Fibroblast of the conjunctiva (primary cell): ENCODE measurements around the gene DTHD1.

Experiments
- DNase-seq: peaks from one replicate; pipeline ENCODE4 v3.0.0-alpha.2; 2010; ENCODE audit warnings: low read depth

DTHD1 gene

DNA sequence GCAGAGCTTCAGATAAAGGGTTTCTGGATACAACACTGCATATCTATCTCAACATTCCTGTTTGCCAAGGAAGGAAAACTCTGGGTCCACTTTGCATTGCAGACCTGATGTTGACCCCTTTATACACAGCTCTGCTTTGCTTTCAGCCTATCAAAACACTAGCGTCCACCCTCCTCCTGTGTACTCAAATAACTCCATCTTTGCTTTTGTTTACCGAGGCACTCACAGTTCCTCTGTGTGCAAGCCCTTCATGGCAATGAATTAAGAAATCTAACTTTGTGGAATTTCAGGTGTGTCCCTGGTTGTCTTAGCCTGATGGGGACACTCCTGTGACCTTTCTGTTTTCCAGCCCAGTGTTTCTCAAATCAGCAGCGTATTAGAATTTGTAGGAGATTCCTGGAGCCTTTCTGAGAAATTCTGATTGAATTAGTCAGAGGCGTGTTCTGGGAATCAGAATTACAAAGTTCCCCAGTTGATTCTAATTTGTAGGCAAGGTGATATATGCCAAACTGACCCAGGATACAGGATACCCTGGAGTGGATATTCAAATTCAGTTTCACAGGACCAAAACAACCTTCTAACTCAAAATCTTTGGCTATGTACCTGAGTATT is 68.6 kb downstream of the DTHD1 start:
- no peak for DNase-seq

GRCh38 chr4:36351082-36351666 is 69.8 kb downstream of the DTHD1 start:
- DNase-seq, result no peak

GRCh38 chr4:36353998-36354397 is 72.6 kb downstream of the DTHD1 start:
- DNase-seq, result no peak

DNA sequence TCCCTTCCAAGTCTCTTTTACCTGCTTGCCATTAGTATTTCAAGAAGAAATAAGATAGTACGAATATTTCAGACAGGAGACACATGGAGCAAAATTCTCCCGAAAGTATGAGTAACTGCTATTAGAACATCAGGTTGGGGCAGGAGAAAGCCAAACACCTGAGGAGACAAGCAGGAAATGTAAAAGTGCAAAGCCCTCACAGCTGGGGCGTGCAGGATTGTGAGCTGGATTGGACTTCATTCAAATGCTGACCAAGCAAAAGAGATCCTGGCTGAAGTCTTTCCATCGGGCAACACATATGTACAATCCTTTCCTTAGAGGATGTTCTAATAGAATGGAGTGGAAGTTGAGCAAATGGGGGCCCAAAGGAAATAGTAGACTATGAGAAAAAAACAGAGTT is 76.8 kb downstream of the DTHD1 start:
- no peak for DNase-seq

GRCh38 chr4:36360755-36361154 is 79.3 kb downstream of the DTHD1 start:
- DNase-seq, result no peak

DNA sequence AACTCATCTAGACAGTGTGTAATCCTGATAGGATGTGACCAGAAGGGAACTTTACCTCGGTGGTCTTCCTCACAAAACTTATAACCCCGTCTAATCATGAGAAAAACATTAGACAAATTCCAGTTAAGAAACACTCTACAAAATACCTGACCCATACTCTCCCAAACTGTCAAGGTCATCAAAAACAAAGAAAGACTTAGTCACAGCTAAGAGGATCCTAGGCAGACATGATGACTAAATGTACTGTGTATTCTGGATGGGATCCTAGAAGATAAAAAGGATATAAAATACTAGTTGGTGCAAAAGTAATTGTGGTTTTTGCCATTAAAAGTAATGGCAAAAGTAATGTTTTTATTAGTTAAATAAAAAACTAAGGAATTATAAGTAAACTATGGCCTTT is 81.6 kb downstream of the DTHD1 start:
- no peak for DNase-seq

- DNase-seq, result no peak
Measured at GRCh38 chr4:36374836-36375511, 93.6 kb downstream of the DTHD1 start.

DNA sequence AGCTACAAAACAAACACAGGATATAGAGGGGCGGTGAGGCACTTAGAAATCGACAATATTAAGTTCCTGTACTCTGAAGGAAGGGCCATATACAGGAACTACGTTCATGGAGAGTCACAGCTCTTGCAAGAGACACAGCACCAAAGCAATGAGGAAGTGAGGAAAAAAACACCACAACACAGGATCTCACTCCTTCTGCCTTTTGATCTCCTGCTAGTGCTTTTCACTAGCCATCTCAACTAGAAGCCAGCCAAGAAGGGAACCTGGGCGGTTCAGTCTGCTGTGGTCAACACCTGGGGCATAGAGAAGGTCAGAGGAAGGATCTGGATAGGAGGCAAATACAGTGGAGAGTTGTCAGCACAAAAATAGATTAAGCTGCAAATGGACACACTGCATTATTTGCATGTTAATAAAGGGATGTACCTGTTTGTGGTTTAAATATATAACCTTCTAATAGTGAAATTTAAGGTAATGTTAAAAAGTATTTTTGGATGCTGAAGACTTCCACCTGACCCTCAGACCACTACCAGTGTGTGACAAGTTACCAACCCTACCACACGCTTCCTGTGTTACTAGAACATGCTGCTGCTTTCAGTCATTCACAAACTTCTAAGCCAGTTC is 104.6 kb downstream of the DTHD1 start:
- DNase-seq, result no peak

GRCh38 chr4:36386691-36387090 is 105.3 kb downstream of the DTHD1 start:
- no peak for DNase-seq

DNA sequence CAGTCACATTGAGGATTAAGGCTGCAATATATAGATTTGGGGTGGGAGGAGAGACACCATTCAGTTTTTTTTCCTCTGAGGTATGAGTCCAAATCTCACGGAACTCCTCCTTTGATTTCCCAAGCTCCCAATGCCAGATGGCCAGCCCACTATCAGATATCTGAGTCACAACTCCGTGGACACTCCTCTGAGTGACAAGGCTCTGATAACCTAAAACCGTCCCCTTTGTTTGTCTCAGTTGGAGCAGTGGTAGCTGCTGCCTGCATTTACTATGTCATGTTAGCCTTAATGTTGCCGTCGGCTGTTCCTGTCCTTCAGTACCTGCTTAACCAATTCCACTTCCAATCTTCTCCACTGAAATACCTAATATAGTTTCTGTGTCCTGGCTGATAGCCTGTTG is 107.3 kb downstream of the DTHD1 start:
- DNase-seq, result no peak

- no peak for DNase-seq
Measured at GRCh38 chr4:36391411-36391810, 110.0 kb downstream of the DTHD1 start.

DNA sequence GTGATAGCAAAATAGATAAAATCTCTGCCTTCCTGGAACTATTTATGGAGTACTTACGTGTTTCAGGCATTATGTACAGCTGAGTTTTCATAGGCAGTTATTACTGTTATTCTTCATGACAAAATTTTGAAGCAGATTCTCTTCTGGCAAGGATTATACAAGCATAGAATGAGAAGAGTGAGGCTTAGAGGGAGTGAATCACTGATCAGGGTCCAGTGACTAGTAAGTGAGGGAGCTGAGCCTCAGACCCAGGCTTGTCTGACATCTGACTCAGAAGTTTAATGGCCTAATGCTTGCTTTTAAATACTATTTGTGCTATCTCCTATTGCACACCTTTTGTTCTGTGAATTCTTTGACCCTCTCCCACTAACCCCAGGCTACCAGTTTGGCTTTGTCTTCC is 110.6 kb downstream of the DTHD1 start:
- no peak for DNase-seq

DNA sequence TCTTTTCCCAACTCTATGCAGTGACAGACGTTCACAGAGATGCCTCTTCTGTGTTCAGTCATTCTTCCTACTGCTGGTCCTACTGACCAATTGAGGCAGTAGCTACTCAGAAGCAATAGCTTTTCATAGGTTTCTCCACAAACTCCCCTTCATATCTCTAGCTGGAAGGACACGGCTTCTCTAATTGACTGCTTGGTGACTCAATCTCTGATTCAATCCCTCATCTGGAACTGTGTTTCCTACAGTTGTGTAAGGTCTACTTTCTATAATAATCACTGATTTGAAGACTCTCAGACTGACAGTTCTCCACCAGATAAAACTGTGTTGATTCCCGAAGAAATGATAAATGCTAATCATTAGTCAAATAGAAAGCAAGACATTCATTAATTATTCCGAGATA is 111.5 kb downstream of the DTHD1 start:
- no peak for DNase-seq
